Muscle layer of colon (tissue), 2 donors: ENCODE data around the gene SORCS2.
"Not testable (repeated sequence)": the region's sequence is repeated elsewhere in the genome, so short reads cannot be mapped to it uniquely, and the experiment has no call there.

Experiments
- H3K27ac ChIP-seq: one replicate; pipeline ENCODE4 v1.7.0; 2013; ENCODE audit warnings: low read depth, mild to moderate bottlenecking, low read length, moderate library complexity
- H3K27me3 ChIP-seq, 2 donors: one replicate each; pipeline ENCODE4 v1.7.0; 2013; ENCODE audit warnings: low read length in 2 of 2, mild to moderate bottlenecking in 2 of 2; ENCODE audit not compliant: insufficient read depth in 2 of 2, control insufficient read depth in 1 of 2
- H3K36me3 ChIP-seq: one replicate; pipeline ENCODE4 v1.7.0; 2013; ENCODE audit warnings: mild to moderate bottlenecking, low read length; ENCODE audit not compliant: insufficient read depth
- H3K4me1 ChIP-seq: one replicate; pipeline ENCODE4 v1.7.0; 2013; ENCODE audit warnings: mild to moderate bottlenecking, low read length; ENCODE audit not compliant: insufficient read depth
- H3K4me3 ChIP-seq, 2 donors: one replicate each; pipeline ENCODE4 v1.7.0; 2013; ENCODE audit warnings: low read length in 2 of 2, low read depth in 1 of 2, mild to moderate bottlenecking in 1 of 2, moderate library complexity in 1 of 2
- H3K9ac ChIP-seq: one replicate; pipeline ENCODE4 v1.7.0; 2013; ENCODE audit warnings: low read length
- H3K9me3 ChIP-seq: one replicate; pipeline ENCODE4 v1.7.0; 2013; ENCODE audit warnings: mild to moderate bottlenecking, low read length
- donor health status: abdominal sarcoma.
- donor health status: Adenocarcinoma of cecum.

The SORCS2 gene

GRCh38 chr4:7572894-7573293, 380.6 kb downstream of the SORCS2 start:
- H3K9ac ChIP-seq: no peak overlapping the region
- H3K4me1 ChIP-seq: no peaks in the 10 kb centered on the region
- no peak overlapping the region for H3K27ac ChIP-seq
- no peaks in the 10 kb centered on the region for H3K36me3 ChIP-seq
- H3K27me3 ChIP-seq: no peaks in the 10 kb centered on the region
- H3K4me3 ChIP-seq: no peak overlapping the region
- H3K9me3 ChIP-seq: peaks cover 13% of the 10 kb centered on the region

DNA sequence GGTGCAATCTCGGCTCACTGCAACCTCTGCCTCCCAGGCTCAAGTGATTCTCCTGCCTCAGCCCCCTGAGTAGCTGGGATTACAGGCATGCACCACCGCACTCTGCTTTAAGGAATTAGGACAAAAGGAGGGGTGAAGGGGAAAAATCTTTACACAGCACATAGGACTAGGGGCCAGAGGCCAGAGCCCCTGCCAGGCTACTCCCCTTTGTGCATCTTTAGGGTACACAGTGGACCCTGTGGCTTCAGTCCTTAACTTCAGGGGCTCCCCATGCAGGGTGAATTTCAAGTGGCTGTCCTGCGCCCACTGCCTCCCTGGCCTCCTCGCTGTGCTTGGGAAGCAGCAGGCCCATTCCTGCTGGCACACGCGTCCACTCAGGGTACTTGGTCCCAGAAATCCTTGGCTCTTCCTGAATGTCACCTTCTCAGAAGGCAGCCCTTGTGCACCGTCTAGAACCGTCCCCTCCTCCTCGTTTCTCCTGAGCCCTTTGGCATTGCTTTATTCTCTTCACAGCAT, 381.3 kb downstream of the SORCS2 start:
- H3K9ac ChIP-seq: no peak overlapping the region
- no peak overlapping the region for H3K27ac ChIP-seq
- H3K4me3 ChIP-seq: no peak overlapping the region

GRCh38 chr4:7574287-7575014, 382.1 kb downstream of the SORCS2 start:
- no peak overlapping the region for H3K4me3 ChIP-seq
- H3K4me1 ChIP-seq: no peaks in the 10 kb centered on the region
- no peaks in the 10 kb centered on the region for H3K36me3 ChIP-seq
- H3K9me3 ChIP-seq: peaks cover 18% of the 10 kb centered on the region
- no peaks in the 10 kb centered on the region for H3K27me3 ChIP-seq
- no peak overlapping the region for H3K27ac ChIP-seq
- no peak overlapping the region for H3K9ac ChIP-seq

More for the DNA sequence above, 381.3 kb downstream of the SORCS2 start:
- H3K9me3 ChIP-seq: peaks cover 18% of the 10 kb centered on the region
- H3K4me1 ChIP-seq: no peaks in the 10 kb centered on the region
- no peaks in the 10 kb centered on the region for H3K36me3 ChIP-seq
- H3K27me3 ChIP-seq: no peaks in the 10 kb centered on the region

GRCh38 chr4:7575426-7575825, 383.1 kb downstream of the SORCS2 start:
- H3K4me3 ChIP-seq: no peak overlapping the region
- no peaks in the 10 kb centered on the region for H3K4me1 ChIP-seq
- no peaks in the 10 kb centered on the region for H3K27me3 ChIP-seq
- H3K36me3 ChIP-seq: no peaks in the 10 kb centered on the region
- H3K9me3 ChIP-seq: peaks cover 18% of the 10 kb centered on the region
- no peak overlapping the region for H3K9ac ChIP-seq
- no peak overlapping the region for H3K27ac ChIP-seq

DNA sequence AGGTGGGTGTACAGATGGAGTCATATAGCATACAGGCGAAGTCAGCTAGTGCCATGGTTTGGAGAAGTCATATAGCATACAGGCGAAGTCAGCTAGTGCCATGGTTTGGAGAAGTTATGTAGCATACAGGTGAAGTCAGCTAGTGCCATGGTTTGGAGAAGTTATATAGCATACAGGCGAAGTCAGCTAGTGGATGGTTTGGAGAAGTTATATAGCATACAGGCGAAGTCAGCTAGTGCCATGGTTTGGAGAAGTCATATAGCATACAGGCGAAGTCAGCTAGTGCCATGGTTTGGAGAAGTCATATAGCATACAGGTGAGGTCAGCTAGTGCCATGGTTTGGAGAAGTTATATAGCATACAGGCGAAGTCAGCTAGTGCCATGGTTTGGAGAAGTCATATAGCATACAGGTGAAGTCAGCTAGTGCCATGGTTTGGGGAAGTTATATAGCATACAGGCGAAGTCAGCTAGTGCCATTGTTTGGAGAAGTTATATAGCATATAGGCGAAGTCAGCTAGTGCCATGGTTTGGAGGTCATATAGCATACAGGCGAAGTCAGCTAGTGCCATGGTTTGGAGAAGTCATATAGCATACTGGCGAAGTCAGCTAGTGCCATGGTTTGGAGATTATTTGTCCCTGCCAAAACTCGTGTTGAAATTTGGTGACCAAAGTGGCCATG, 385.2 kb downstream of the SORCS2 start:
- peaks cover 18% of the 10 kb centered on the region for H3K9me3 ChIP-seq
- not testable (repeated sequence) for H3K9ac ChIP-seq, H3K4me3 ChIP-seq, H3K36me3 ChIP-seq, H3K27ac ChIP-seq, H3K4me1 ChIP-seq, H3K27me3 ChIP-seq

DNA sequence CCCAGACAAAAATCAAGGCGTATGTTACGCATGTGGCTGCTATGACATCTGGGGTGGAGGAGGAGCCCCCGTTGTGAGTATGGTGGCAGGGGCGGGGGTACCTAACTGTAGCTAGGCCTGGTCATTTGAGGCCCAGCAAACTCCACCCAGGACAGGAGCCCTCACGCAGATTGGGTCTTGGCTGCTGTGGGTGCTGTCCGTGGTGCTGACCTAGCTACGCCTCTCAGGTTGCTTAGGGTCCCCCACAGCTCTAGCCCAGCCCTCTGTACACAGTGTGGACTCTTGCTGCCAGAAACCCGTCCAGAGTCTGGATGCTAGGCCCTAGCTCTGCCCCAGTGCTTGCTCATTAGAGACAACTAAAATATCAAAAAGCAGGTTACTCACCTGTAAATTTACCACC, 389.1 kb downstream of the SORCS2 start:
- Histone ChIP-seq H3K4me3 (no peak overlapping the region), H3K4me1 (peaks cover 3% of the 10 kb centered on the region), H3K9ac (no peak overlapping the region), H3K27ac (no peak overlapping the region), H3K36me3 (no peaks in the 10 kb centered on the region), H3K27me3 (no peaks in the 10 kb centered on the region), H3K9me3 (peaks cover 14% of the 10 kb centered on the region)

DNA sequence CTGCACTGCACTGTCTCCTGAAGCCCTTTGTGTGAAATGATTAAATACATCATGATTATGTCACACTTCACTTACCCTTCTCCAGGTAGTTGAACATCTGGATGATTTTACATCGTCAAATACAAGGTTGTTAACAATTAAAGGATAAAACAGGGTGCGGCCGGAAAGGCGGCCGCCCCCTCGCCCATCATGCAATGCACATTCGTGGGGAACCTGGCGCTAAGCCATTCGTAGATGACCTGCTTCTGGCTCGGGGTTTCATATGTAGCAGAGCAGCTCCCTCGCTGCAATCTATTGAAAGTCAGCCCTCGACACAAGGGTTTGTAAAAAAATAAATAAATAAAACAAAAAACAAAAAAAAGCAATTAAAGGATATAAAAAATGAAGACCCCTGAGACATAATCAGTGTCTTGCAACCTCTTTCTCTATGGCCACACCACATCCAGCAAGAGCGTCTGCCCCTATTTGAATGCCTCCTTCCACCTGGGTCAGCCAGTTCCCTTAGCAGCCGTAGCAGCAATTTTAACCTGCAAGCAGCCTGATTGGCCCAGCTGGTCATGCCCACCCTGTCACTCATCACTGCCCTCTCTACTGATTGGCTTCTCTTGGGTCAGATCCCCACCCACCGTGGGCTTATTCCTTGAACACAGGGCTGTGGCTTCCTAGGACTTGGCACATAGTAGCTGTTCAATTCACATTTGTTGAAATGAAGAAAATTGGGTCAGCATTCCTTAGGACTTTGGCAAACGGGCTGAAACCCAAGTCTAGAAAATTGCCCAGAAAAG, 390.2 kb downstream of the SORCS2 start:
- no peak overlapping the region for H3K9ac ChIP-seq
- peaks cover 5% of the 10 kb centered on the region for H3K9me3 ChIP-seq
- no peaks in the 10 kb centered on the region for H3K36me3 ChIP-seq
- H3K27me3 ChIP-seq: no peaks in the 10 kb centered on the region
- H3K4me1 ChIP-seq: peaks cover 3% of the 10 kb centered on the region
- H3K4me3 ChIP-seq: no peak overlapping the region
- no peak overlapping the region for H3K27ac ChIP-seq

GRCh38 chr4:7584098-7584497, 391.8 kb downstream of the SORCS2 start:
- no peak overlapping the region for H3K9ac ChIP-seq
- no peak overlapping the region for H3K27ac ChIP-seq
- H3K27me3 ChIP-seq: no peaks in the 10 kb centered on the region
- H3K4me1 ChIP-seq: peaks cover 3% of the 10 kb centered on the region
- no peaks in the 10 kb centered on the region for H3K9me3 ChIP-seq
- no peaks in the 10 kb centered on the region for H3K36me3 ChIP-seq
- H3K4me3 ChIP-seq: no peak overlapping the region

DNA sequence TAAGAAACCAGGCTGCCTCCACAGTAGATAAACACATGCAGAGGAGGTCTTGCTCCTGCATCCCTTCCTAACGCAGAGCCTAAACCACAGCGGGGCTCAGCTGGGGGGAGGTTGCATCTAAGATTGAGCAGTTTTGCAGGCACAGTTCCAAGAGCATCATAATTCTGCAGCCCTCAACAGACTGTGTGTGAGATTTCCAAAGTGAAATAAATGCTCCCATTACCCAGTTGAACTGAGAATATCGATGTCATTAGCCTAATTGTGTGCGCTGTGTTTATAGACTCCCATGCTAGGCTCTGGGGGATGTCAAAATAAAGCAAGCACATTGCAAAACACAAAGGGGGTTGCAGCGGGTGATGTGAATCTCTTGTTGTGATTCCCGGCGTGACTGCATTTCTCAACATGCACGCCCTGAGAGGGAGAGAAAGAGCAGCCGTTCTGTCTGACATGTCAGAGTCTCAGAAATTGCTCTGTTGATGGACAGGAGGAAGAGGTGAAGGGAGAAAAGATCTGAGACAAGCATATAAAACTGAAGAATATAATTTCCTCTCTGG, 392.3 kb downstream of the SORCS2 start:
- H3K27ac ChIP-seq: no peak overlapping the region
- H3K4me3 ChIP-seq: no peak overlapping the region
- peaks cover 3% of the 10 kb centered on the region for H3K4me1 ChIP-seq
- H3K9me3 ChIP-seq: no peaks in the 10 kb centered on the region
- H3K36me3 ChIP-seq: no peaks in the 10 kb centered on the region
- H3K27me3 ChIP-seq: no peaks in the 10 kb centered on the region
- H3K9ac ChIP-seq: no peak overlapping the region

GRCh38 chr4:7585768-7586167, 393.4 kb downstream of the SORCS2 start:
- H3K9ac ChIP-seq: no peak overlapping the region
- H3K27me3 ChIP-seq: no peaks in the 10 kb centered on the region
- peaks cover 3% of the 10 kb centered on the region for H3K4me1 ChIP-seq
- H3K9me3 ChIP-seq: no peaks in the 10 kb centered on the region
- no peak overlapping the region for H3K27ac ChIP-seq
- no peaks in the 10 kb centered on the region for H3K36me3 ChIP-seq
- no peak overlapping the region for H3K4me3 ChIP-seq
